NOMO-1 (cell line): ENCODE data around the gene EBP.
"Not testable (repeated sequence)": the region's sequence is repeated elsewhere in the genome, so short reads cannot be mapped to it uniquely, and the experiment has no call there.

Source experiments
- DNase-seq, 2 experiments: peaks; one replicate each; lab custom pipeline; 2025; ENCODE audit not compliant: unreplicated experiment in 2 of 2; lab: John Stamatoyannopoulos, UW

The EBP gene

GRCh38 chrX:48492293-48492910 lies 29.2 kb upstream of the EBP start:
- DNase-seq = peak in 1 of 2 experiments; percentile 9

- no peak for DNase-seq
Observed at GRCh38 chrX:48493890-48494364, 27.7 kb upstream of the EBP start.

- no peak for DNase-seq
Observed at GRCh38 chrX:48496660-48497059, 24.9 kb upstream of the EBP start.

GRCh38 chrX:48497871-48498270 lies 23.7 kb upstream of the EBP start:
- DNase-seq = no peak

GRCh38 chrX:48498374-48498809 lies 23.2 kb upstream of the EBP start:
- no peak for DNase-seq

- no peak for DNase-seq
Observed at GRCh38 chrX:48504261-48504660, 17.3 kb upstream of the EBP start.

- DNase-seq = no peak
Observed at GRCh38 chrX:48505481-48505880, 16.1 kb upstream of the EBP start.

- no peak for DNase-seq
Observed at GRCh38 chrX:48507246-48507645, 14.4 kb upstream of the EBP start.

GRCh38 chrX:48508400-48509244 lies 13.0 kb upstream of the EBP start, which contains the start of gene PORCN:
PORCN (plus strand) TSS chrX:48508992; CDS start chrX:48509821, 829 bp downstream.
- peak; percentile 45 to 62 for DNase-seq

- no peak for DNase-seq
Observed at GRCh38 chrX:48509245-48509590, 12.4 kb upstream of the EBP start.

GRCh38 chrX:48509619-48510018 lies 12.0 kb upstream of the EBP start:
- DNase-seq = no peak

GRCh38 chrX:48511560-48511959 lies 10.0 kb upstream of the EBP start:
- no peak for DNase-seq

- no peak for DNase-seq
Observed at GRCh38 chrX:48512371-48512935, 9.2 kb upstream of the EBP start.

- DNase-seq = no peak
Observed at GRCh38 chrX:48513670-48514069, 7.9 kb upstream of the EBP start.

- DNase-seq = no peak
Observed at GRCh38 chrX:48514126-48514806, 7.3 kb upstream of the EBP start.

- DNase-seq = no peak
Observed at GRCh38 chrX:48514868-48515460, 6.6 kb upstream of the EBP start.

GRCh38 chrX:48515842-48516241 lies 5.8 kb upstream of the EBP start:
- DNase-seq = no peak

GRCh38 chrX:48516285-48516684 lies 5.3 kb upstream of the EBP start:
- no peak for DNase-seq

GRCh38 chrX:48516987-48517386 lies 4.6 kb upstream of the EBP start:
- DNase-seq = no peak

GRCh38 chrX:48519481-48519880 lies 2.1 kb upstream of the EBP start:
- not testable (repeated sequence) for DNase-seq

GRCh38 chrX:48520455-48520854 lies 1.2 kb upstream of the EBP start:
- no peak for DNase-seq
